HG02938 (cell line): ENCODE data around the gene ADCY5.

Experiments
- ATAC-seq: cut with Tn5 transposase; IDR thresholded peaks from one replicate; pipeline ENCODE4 v1.9.1; 2021; ENCODE audit warnings: mild to moderate bottlenecking, moderate library complexity; ENCODE audit not compliant: unreplicated experiment

The ADCY5 gene

DNA sequence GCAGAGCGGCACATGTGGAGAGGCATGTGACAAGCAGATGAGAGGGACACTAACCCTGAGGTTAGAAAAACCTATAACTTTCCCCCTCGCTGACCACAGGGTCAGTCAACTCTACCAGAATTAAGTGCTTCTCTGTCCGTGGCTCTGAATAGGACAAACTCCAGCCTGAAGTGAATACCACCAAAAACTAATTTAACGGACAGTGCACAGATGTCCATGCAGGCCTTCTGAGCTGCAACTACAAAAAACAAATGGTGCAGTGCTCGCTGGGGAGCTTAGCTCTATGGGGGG, 59.3 kb downstream of the ADCY5 start:
- ATAC-seq: no peak

- ATAC-seq: no peak
Observed at GRCh38 chr3:123388811-123389627, 59.9 kb downstream of the ADCY5 start.

DNA sequence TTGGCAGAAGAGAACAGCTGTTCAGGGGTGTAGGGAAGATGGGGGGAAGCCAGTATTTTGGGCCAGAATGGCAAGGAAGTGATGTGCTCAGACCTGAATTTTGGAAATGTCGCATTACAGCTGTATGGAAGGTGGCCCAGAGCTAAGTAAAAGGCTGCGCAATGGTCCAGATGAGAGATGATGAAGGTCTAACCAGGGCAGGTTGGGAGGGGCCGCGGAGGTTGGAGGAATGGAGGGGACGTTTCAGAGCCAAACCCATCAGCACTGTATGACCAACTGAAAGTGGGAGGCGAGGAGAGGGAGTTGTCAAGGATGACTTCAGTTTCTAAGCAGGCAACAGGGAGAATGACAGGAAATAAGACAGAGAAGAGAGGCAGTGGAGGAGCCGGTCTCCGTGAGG, 60.8 kb downstream of the ADCY5 start:
- no peak for ATAC-seq

- no peak for ATAC-seq
Observed at GRCh38 chr3:123387532-123387931, 61.4 kb downstream of the ADCY5 start.

GRCh38 chr3:123386477-123387040, 62.3 kb downstream of the ADCY5 start:
- ATAC-seq: no peak

- ATAC-seq: no peak
Observed at GRCh38 chr3:123385981-123386380, 62.9 kb downstream of the ADCY5 start.

- ATAC-seq: no peak
Observed at GRCh38 chr3:123385499-123385898, 63.4 kb downstream of the ADCY5 start.

GRCh38 chr3:123385001-123385401, 63.9 kb downstream of the ADCY5 start:
- ATAC-seq: no peak

- ATAC-seq: no peak
Observed at GRCh38 chr3:123384256-123384655, 64.6 kb downstream of the ADCY5 start.

- no peak for ATAC-seq
Observed at GRCh38 chr3:123383091-123384053, 65.5 kb downstream of the ADCY5 start.

- ATAC-seq: no peak
Observed at GRCh38 chr3:123380261-123380660, 68.6 kb downstream of the ADCY5 start.

- ATAC-seq: no peak
Observed at GRCh38 chr3:123379041-123379830, 69.7 kb downstream of the ADCY5 start.

DNA sequence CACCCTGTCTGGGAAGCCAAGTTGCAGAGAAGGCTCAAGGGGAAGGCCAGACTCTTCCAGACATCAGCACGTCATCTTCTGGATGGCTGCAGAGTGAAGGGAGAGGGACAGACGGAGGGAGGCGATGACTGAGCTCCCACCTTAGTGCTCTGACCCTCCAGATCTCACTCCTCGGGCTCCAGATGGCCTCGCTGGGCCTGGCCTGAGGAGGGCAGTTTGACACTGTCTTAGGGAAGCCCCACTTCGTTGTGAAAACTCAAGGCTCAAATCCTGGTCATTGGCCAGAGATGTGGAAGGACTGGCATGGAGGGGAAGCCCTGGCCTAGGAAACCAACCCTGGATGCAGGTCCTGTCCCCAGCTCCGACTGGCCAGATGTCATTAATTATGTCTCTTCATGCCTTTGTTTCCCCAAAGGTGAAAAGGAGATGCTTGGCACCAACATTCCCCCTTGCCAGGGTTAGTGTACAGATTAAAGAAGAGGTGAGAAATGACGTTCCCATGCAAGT, 70.4 kb downstream of the ADCY5 start:
- no peak for ATAC-seq

- no peak for ATAC-seq
Observed at GRCh38 chr3:123377243-123377740, 71.6 kb downstream of the ADCY5 start.

DNA sequence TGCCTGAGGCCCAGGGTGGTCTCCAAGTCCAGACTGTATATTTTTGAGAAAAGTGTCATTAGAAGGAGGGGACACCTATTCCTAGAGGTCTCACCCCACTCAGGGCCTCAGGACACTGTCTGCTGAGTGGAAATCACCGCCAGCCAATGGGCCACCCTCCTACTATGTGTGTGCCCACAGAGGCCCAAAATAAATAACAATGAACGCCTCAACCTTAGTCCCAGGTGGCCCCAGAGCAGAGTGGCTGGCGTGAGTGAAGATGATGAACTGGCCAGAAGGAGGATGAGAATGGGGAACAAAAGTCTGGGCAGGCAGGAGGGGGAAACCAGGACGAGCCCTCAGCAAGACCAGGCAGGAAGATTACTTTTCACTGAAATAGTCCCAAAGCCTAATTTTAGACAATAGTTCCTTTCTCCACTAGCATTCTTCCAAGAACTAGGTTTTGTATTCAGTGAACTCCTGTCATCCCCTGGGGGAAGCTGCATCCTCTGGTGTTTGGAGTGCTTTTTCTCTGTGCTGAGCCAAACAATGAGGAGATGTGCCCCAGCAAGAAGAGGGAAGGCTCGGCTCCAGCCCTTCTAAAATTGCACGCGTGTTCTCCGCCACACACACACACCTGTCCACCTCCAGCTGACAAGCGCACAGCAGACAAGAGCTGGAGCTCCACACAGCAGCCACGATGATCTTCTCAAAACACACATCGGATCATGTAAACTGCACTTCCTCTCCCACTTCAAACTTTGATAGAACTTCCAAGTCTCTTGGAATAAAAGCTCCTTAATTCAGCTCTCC, 72.2 kb downstream of the ADCY5 start:
- ATAC-seq: no peak

DNA sequence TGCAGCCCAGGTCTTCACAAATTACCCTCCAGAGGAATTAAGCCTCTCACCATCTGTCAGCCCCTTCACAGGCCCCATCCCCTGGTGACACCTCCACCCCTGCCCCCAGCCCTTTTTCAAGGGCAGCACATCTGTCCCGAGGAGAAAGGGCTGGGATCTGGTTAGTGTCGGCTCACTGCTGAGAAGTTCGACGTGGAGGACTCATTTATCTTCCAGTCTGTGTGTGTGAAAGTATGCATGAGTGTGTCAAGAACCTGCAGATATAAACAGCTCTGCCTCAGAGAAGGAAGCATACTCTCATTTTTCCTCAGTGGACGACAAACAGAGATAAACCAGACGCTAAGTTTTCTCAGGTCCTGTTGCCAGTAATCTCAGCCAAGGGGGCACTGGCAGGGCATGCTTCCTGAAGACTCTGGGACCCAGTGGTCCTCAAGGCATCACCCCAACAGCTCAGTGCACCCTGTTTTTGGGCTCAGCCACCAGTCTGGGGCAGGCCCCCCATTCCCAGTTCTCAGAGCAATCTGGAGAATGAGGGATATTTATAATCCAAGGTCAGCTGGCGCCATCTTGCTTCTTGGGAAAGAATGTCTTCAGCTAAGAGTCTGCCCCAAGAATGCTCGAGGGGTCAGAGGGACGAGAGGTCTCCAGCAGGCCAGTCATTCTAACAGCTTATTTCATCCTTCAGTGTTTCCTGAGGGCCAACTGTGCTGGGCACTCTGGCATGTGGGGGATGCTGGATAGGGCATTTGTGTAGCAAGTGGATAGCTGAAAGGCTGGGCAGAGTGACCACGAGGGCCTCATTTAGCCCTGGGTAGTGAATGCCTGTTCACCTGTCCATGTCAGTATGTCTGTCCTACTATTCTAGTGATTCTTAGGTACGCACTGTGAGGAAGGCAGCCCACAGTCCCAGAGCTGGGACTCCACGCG, 73.6 kb downstream of the ADCY5 start:
- no peak for ATAC-seq

DNA sequence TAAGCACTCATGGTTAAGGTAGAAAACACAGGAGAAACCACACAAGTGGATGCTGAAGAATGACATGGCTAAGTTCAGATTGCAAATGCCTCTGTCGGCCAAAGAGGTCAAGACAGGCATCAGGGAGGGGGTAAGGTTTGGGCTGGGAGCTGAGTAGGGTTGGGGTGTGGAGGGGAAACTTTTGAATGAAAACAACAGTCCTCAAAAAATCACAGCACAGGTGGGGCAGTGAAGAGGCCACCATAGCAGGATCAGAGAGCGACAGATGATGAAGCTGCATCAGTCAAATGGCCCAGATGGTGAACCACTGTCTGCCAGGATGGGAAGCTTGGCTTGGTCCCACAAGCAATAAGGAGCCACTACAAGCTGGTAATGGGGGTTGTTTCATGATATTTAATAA, 74.9 kb downstream of the ADCY5 start:
- no peak for ATAC-seq

- ATAC-seq: no peak
Observed at GRCh38 chr3:123373474-123373987, 75.4 kb downstream of the ADCY5 start.
